Measurements from ENCODE around the gene PPM1N. TPM values are rescaled to one million over a fixed set of nuclear protein-coding genes. Genes with fewer than 3 reads are reported as not detected.

PPM1N gene
- total and polyA plus RNA-seq, 2 of the 13 experiments (the other 11 are each of a cell fraction or from before 2014, with no cell fraction given): 0.31 to 1.8 TPM

DNA sequence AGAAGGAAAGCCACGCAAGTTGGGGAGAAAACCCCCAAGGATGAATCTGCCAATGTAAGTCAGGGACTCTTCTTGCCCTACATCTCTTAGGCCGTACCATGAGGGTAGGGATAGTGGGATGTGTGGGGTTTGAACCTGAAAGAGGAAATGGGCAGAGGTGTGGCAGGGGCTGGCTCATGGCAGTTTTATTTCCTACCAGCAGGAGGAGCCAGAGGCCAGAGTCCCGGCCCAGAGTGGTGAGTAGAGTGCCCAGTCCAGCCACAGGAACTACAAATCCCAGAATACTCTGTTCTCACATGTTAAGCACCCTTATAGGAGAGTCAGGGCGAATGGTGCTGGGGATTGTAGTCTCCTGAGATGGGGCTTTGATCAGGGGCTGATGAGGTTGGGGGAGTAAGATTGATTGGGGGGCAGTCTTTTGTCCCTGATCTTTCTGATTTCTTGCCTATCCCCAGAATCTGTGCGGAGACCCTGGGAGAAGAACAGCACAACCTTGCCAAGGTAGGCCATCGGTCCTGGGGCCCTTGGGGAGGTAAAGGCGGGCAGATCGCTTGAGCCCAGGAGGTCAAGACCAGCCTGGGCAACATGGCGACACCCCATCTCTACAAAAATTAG, 25.5 kb downstream of the PPM1N start:
- BruUV-seq (replicated peaks): no TSS peak
- in situ Hi-C loops (cut with HindIII; ENCODE audit: extremely low pct_ligation_motif_present, low pct_unique_long_range_greater_than_20kb): loop anchor here (5.0 kb wide), 1 partner anchor 34 kb away; no protein-coding TSS in a partner anchor
- ChIA-PET CTCF (ENCODE audit: low intra/inter-chr PET ratio, low total read pairs) (interaction anchor here (0.9 to 1.6 kb wide), 3 partner anchors 31 to 46 kb away, joined by 4 to 10 read pairs (median 10); no protein-coding TSS in a partner anchor), POLR2A (interaction anchor here (0.6 kb wide), 1 partner anchor 215 kb away, joined by 3 read pairs; no protein-coding TSS in a partner anchor)
- Histone ChIP-seq H3K9me3 (ENCODE audit: low read length) (no peaks in the 10 kb centered on the region), H4K20me1 (ENCODE audit: insufficient read depth, low read length) (peaks cover 4% of the 10 kb centered on the region; the same call in 1 of the 2 replicates), H3K27ac (ENCODE audit: extremely low read length, insufficient read depth, low read length) (no peak overlapping the region), H3K4me2 (ENCODE audit: low read depth, low read length) (no peak overlapping the region), H3K4me1 (ENCODE audit: insufficient read depth, low read length) (peaks cover under 1% of the 10 kb centered on the region; the same call in 1 of the 2 replicates), H3K4me3 (replicated peaks in 1 of 3; ENCODE audit: insufficient read depth in 1 of 3, low read depth in 2 of 3, low read length in 3 of 3) (no peak overlapping the region), H2AFZ (ENCODE audit: low read length) (no peak overlapping the region), H3K9ac (ENCODE audit: insufficient read depth, low read depth, low read length) (no peak overlapping the region), H3K36me3 (replicated peaks in 1 of 2; ENCODE audit: control insufficient read depth in 1 of 2, insufficient read depth in 2 of 2, low read length in 2 of 2) (peaks cover 28 to 54% of the 10 kb centered on the region in 2 experiments), H3K27me3 (ENCODE audit: control insufficient read depth in 1 of 2, insufficient read depth in 2 of 2, low read length in 2 of 2) (no peaks in the 10 kb centered on the region), H3K79me2 (ENCODE audit: insufficient read depth, low read length) (no peaks in the 10 kb centered on the region)
- ATAC-seq: peak; percentile 92
- 81% methylated on average over 9 of the region's 9 CpGs for WGBS (ENCODE audit: low lambda C conversion rate)
- intact Hi-C loops (cut with micrococcal nuclease; ENCODE audit: unreplicated experiment): loop anchor here (1.0 to 5.0 kb wide), 3 partner anchors 34 to 120 kb away; no protein-coding TSS in a partner anchor
- peak; percentile 86 for FAIRE-seq
- peak; percentile 82 for DNase-seq (ENCODE audit: low spot score)
- TF ChIP-seq ZNF687 (CRISPR knock-in tag; IDR thresholded peaks at IDR 0.05) (0 out of 2 replicates have a peak, but pooled peaks have one; percentile 25), ZNF646 (CRISPR knock-in tag; IDR thresholded peaks at IDR 0.05) (no peak), DNMT3B (CRISPR knock-in tag; conservative IDR thresholded peaks at IDR 0.05) (no peak), NCOA1 (CRISPR knock-in tag; IDR thresholded peaks at IDR 0.05) (no peak), SP1 (IDR thresholded peaks at IDR 0.05) (no peak), SP1 (CRISPR knock-in tag; IDR thresholded peaks at IDR 0.05) (no peak), SMYD3 (CRISPR knock-in tag; IDR thresholded peaks at IDR 0.05) (no peak), ZNF292 (CRISPR knock-in tag; IDR thresholded peaks at IDR 0.05; ENCODE audit: borderline replicate concordance, low read depth) (no peak), ISL2 (CRISPR knock-in tag; IDR thresholded peaks at IDR 0.05) (peak; percentile 21; the same call in 1 of the 2 replicates), RXRB (CRISPR knock-in tag; IDR thresholded peaks at IDR 0.05; ENCODE audit: borderline replicate concordance) (0 out of 2 replicates have a peak, but pooled peaks have one; percentile 10), ZBTB21 (CRISPR knock-in tag; IDR thresholded peaks at IDR 0.05) (no peak)
- TF ChIP-seq, protein P1, sequence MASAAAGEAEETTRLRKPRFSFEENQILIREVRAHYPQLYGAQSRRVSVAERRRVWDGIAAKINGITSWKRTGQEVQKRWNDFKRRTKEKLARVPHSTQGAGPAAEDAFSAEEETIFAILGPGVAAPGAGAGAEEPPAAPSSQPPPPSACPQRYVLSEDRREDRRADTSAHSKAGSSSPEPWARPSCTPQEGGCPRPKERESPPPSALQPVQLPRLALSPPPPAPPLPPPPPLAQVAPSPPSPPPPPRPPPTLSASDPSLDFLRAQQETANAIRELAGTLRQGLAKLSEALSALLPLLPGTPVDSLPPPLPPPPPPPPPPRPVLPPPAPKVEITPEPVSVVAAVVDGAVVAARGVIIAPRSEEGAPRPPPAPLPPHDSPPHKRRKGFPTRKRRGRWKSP (CRISPR knock-in tag; IDR thresholded peaks at IDR 0.05): no peak
